ENCODE data around the gene BTAF1.

GRCh38 chr10:91885362-91886079 lies 38.0 kb upstream of the BTAF1 start:
- TF ChIP-seq, protein P1, sequence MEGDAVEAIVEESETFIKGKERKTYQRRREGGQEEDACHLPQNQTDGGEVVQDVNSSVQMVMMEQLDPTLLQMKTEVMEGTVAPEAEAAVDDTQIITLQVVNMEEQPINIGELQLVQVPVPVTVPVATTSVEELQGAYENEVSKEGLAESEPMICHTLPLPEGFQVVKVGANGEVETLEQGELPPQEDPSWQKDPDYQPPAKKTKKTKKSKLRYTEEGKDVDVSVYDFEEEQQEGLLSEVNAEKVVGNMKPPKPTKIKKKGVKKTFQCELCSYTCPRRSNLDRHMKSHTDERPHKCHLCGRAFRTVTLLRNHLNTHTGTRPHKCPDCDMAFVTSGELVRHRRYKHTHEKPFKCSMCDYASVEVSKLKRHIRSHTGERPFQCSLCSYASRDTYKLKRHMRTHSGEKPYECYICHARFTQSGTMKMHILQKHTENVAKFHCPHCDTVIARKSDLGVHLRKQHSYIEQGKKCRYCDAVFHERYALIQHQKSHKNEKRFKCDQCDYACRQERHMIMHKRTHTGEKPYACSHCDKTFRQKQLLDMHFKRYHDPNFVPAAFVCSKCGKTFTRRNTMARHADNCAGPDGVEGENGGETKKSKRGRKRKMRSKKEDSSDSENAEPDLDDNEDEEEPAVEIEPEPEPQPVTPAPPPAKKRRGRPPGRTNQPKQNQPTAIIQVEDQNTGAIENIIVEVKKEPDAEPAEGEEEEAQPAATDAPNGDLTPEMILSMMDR (IDR thresholded peaks at IDR 0.05; ENCODE audit: low read length) = no peak
- TF ChIP-seq EZH2 (IDR thresholded peaks at IDR 0.05; ENCODE audit: borderline replicate concordance, low read length) = no peak

Measured in OCI-LY1 (cell line).